22Rv1 (cell line): ENCODE data around the gene ZKSCAN8.

ENCODE experiments used
- CTCF ChIP-seq: fragments of 450-650 bp; IDR thresholded peaks from 2 replicates; pipeline ENCODE4 v1.5.1; 2017; ENCODE audit warnings: mild to moderate bottlenecking
- ZFX ChIP-seq: fragments of 450-650 bp; IDR thresholded peaks from 2 replicates; pipeline ENCODE4 v1.6.1; 2017; ENCODE audit warnings: antibody characterized with exemption, borderline replicate concordance

- TF ChIP-seq CTCF (no peak), ZFX (no peak)
These were observed at the start of gene ZKSCAN8 for GRCh38 chr6:28141500-28142329.
